ENCODE measurements around the gene ETV6. TPM values are rescaled to one million over a fixed set of nuclear protein-coding genes. Genes with fewer than 3 reads are reported as not detected.

The ETV6 gene
- total and polyA plus RNA-seq, 2 of the 8 experiments (the other 6 are each of a cell fraction or from before 2014, with no cell fraction given) = 5.5 to 23.9 TPM

- TF ChIP-seq KDM1A (IDR thresholded peaks at IDR 0.05; ENCODE audit: borderline replicate concordance, low read length) = no peak
- TF ChIP-seq BCL11A (IDR thresholded peaks at IDR 0.05; ENCODE audit: low read depth in 2 of 2, low read length in 2 of 2) = no peak
- TF ChIP-seq HDAC2 (IDR thresholded peaks at IDR 0.05; ENCODE audit: borderline replicate concordance in 1 of 2, low read depth in 2 of 2, low read length in 2 of 2) = no peak
- no peak for TF ChIP-seq CTBP2 (IDR thresholded peaks at IDR 0.05; ENCODE audit: borderline replicate concordance, insufficient read depth, insufficient read length, low read length)
- no peak for TF ChIP-seq CHD1 (IDR thresholded peaks at IDR 0.05; ENCODE audit: low read depth, low read length)
- no peak for TF ChIP-seq EGR1 (IDR thresholded peaks at IDR 0.05; ENCODE audit: borderline replicate concordance, low read depth, low read length)
- TF ChIP-seq KDM5A (IDR thresholded peaks at IDR 0.05; ENCODE audit: low read length) = no peak
- no peak for TF ChIP-seq SP4 (IDR thresholded peaks at IDR 0.05; ENCODE audit: low read length)
- no peak for TF ChIP-seq POU5F1 (IDR thresholded peaks at IDR 0.05; ENCODE audit: low read depth, low read length)
These were observed 211.8 kb downstream of the ETV6 start (continued) for GRCh38 chr12:11861155-11861863.

All from H1 (cell line).